SJCRH30 (cell line): ENCODE results near the gene HAS3. TPM values are rescaled to one million over a fixed set of nuclear protein-coding genes. Genes with fewer than 3 reads are reported as not detected.
"Not testable (repeated sequence)": the region's sequence is repeated elsewhere in the genome, so short reads cannot be mapped to it uniquely, and the experiment has no call there.

ENCODE experiments used
- DNase-seq, 2 experiments: peaks; one replicate each; pipeline ENCODE4 v3.0.0-alpha.2; 2015 to 2020
- H3K27ac ChIP-seq: fragments of 250-450 bp; sonication (Bioruptor Pico); 2 replicates; pipeline ENCODE4 v1.5.1; 2020; ENCODE audit warnings: mild to moderate bottlenecking, moderate library complexity
- H3K27me3 ChIP-seq: fragments of 250-450 bp; sonication (Bioruptor Pico); 2 replicates; pipeline ENCODE4 v1.5.1; 2020; ENCODE audit warnings: mild to moderate bottlenecking, moderate library complexity
- H3K36me3 ChIP-seq: fragments of 250-450 bp; sonication (Bioruptor Pico); 2 replicates; pipeline ENCODE4 v1.5.1; 2020; ENCODE audit warnings: mild to moderate bottlenecking, moderate library complexity
- H3K4me1 ChIP-seq: fragments of 250-450 bp; sonication (Bioruptor Pico); 2 replicates; pipeline ENCODE4 v1.5.1; 2020; ENCODE audit warnings: mild to moderate bottlenecking, moderate library complexity
- H3K4me3 ChIP-seq: fragments of 250-450 bp; sonication (Bioruptor Pico); 2 replicates; pipeline ENCODE4 v1.5.1; 2020; ENCODE audit warnings: mild to moderate bottlenecking, moderate library complexity
- H3K9me3 ChIP-seq: fragments of 250-450 bp; sonication (Bioruptor Pico); replicated peaks from 2 replicates; pipeline ENCODE4 v1.5.1; 2020; ENCODE audit warnings: mild to moderate bottlenecking, moderate library complexity
- total RNA-seq: library from RNA; depleted of rRNA; stranded (reverse); fragments of >200 nt; shearing (Covaris generic); gene quantifications from 2 replicates; pipeline ENCODE4 v1.2.3, GENCODE V29; 2014

The HAS3 gene
- total RNA-seq, 1 experiment from 2014 or later = 0.08 TPM

- no peak for DNase-seq
- Histone ChIP-seq H3K4me3 (no peak overlapping the region), H3K9me3 (no peaks in the 10 kb centered on the region), H3K27ac (no peak overlapping the region), H3K36me3 (peaks cover 20% of the 10 kb centered on the region), H3K4me1 (no peaks in the 10 kb centered on the region), H3K27me3 (no peaks in the 10 kb centered on the region)
Observed at GRCh38 chr16:69119536-69119935, 14.1 kb downstream of the HAS3 start.

GRCh38 chr16:69120096-69120664, 14.7 kb downstream of the HAS3 start:
- Histone ChIP-seq H3K36me3 (peaks cover 20% of the 10 kb centered on the region), H3K9me3 (no peaks in the 10 kb centered on the region), H3K4me3 (no peak overlapping the region), H3K4me1 (no peaks in the 10 kb centered on the region), H3K27ac (no peak overlapping the region), H3K27me3 (no peaks in the 10 kb centered on the region)
- DNase-seq = no peak

DNA sequence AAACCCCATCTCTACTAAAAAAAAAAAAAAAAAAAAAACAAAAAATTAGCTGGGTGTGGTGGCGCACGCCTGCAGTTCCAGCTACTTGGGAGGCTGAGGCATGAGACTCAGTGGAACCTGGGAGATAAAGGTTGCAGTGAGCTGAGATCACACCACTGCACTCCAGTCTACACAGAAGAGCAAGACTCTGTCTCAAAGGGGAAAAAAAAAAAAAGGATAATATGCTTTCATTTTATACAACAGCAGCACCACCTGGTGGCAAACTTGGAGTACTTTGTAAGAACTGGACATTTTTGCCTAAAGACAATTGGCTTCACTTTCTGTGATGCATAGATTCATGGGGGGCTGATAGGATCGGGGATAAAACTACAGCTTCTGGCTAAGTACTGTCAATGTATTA, 18.5 kb downstream of the HAS3 start:
- Histone ChIP-seq H3K27ac (no peak overlapping the region), H3K4me3 (no peak overlapping the region), H3K4me1 (no peaks in the 10 kb centered on the region), H3K27me3 (no peaks in the 10 kb centered on the region), H3K36me3 (peaks cover 20% of the 10 kb centered on the region), H3K9me3 (no peaks in the 10 kb centered on the region)
- peak; percentile 54 to 76 for DNase-seq

DNA sequence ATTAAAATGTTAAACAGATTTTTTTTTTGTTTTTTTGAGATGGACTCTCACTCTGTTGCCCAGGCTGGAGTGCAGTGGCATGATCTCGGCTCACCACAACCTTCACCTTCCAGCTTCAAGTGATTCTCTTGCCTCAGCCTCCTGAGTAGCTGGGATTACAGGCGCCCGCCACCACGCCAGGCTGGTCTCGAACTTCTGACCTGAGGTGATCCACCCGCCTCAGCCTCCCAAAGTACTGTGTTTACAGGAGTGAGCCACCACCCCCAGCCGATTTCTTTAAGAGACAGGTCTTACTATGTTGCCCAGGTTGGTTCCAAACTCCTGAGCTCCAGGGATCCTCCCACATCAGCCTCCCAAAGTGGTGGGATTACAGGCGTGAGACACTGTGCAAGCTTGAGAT, 19.0 kb downstream of the HAS3 start:
- not testable (repeated sequence) for H3K27ac ChIP-seq, H3K27me3 ChIP-seq, H3K4me3 ChIP-seq, DNase-seq, H3K9me3 ChIP-seq, H3K4me1 ChIP-seq
- peaks cover 18% of the 10 kb centered on the region for H3K36me3 ChIP-seq

DNA sequence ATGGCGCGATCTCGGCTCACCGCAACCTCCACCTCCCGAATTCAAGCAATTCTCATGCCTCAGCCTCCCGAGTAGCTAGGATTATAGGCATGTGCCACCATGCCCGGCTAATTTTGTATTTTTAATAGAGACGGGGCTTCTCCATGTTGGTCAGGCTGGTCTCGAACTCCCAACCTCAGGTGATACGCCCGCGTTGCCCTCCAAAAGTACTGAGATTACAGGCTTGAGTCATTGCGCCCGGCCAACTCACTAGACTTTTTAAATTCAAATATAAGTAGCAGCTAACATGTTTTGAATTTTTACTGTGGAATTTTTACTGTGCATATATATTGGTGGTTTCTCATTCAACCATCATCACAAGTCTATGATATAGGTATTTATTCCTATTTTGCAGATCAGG, 19.5 kb downstream of the HAS3 start:
- H3K4me3 ChIP-seq, H3K4me1 ChIP-seq, H3K27me3 ChIP-seq, H3K9me3 ChIP-seq, H3K27ac ChIP-seq, DNase-seq: not testable (repeated sequence)
- peaks cover 14% of the 10 kb centered on the region for H3K36me3 ChIP-seq

DNA sequence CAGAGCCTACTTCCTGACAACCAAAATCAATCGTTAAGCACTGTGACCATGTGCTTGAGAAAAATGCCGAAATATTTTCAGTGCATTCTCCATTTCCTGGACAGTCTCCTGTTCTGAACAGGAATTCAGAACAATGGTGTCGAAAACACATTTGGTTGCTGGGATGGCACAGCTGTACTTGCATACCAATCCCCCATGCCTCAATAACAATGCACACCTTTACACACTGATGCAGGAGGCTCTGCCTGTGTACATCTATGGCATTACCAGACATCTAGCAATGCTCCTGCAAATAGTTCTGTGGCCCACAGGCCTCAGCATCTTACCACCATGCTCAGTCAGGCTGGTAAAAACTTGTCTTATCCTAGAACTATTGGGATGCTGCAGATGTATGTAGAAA, 20.8 kb downstream of the HAS3 start:
- peaks cover 6% of the 10 kb centered on the region for H3K36me3 ChIP-seq

DNA sequence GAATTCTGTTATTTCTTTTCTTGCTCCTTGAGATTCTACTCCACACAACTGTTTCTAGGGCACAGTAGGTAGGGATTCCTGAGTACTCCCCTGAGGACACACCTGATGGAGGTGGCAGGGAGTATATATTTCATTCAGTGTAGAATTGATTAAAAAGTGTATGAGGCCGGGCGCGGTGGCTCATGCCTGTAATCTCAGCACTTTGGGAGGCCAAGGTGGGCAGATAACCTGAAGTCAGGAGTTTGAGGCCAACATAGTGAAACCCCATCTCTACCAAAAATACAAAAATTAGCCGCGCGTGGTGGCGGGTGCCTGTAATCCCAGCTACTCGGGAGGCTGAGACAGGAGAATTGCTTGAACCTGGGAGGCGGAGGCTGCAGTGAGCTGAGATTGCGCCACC, 21.3 kb downstream of the HAS3 start:
- not testable (repeated sequence) for H3K4me3 ChIP-seq, DNase-seq, H3K27ac ChIP-seq, H3K36me3 ChIP-seq, H3K9me3 ChIP-seq, H3K27me3 ChIP-seq, H3K4me1 ChIP-seq

More for the DNA sequence above, 20.8 kb downstream of the HAS3 start:
- Histone ChIP-seq H3K4me1 (no peaks in the 10 kb centered on the region), H3K27ac (no peak overlapping the region), H3K9me3 (no peaks in the 10 kb centered on the region), H3K27me3 (no peaks in the 10 kb centered on the region), H3K4me3 (no peak overlapping the region)
- no peak for DNase-seq

GRCh38 chr16:69127966-69128510, 22.6 kb downstream of the HAS3 start:
- Histone ChIP-seq H3K9me3 (no peaks in the 10 kb centered on the region), H3K36me3 (peaks cover 4% of the 10 kb centered on the region; the same call in 1 of the 2 replicates)

GRCh38 chr16:69130461-69130860, 25.0 kb downstream of the HAS3 start:
- Histone ChIP-seq H3K27ac (no peak overlapping the region), H3K4me1 (no peaks in the 10 kb centered on the region), H3K36me3 (peaks cover 4% of the 10 kb centered on the region; the same call in 1 of the 2 replicates), H3K27me3 (no peaks in the 10 kb centered on the region), H3K4me3 (no peak overlapping the region), H3K9me3 (no peaks in the 10 kb centered on the region)
- no peak for DNase-seq

More at GRCh38 chr16:69127966-69128510, 22.6 kb downstream of the HAS3 start:
- Histone ChIP-seq H3K27me3 (no peaks in the 10 kb centered on the region), H3K4me1 (no peaks in the 10 kb centered on the region), H3K27ac (no peak overlapping the region), H3K4me3 (no peak overlapping the region)
- no peak for DNase-seq

GRCh38 chr16:69131167-69131838, 25.9 kb downstream of the HAS3 start:
- H3K36me3 ChIP-seq = peaks cover 4% of the 10 kb centered on the region; the same call in 1 of the 2 replicates
- peak overlapping the region; percentile 83 for H3K27ac ChIP-seq
- H3K27me3 ChIP-seq = no peaks in the 10 kb centered on the region
- peak; percentile 14 to 27 for DNase-seq
- no peaks in the 10 kb centered on the region for H3K9me3 ChIP-seq
- peak overlapping the region; percentile 83 for H3K4me3 ChIP-seq
- H3K4me1 ChIP-seq = no peaks in the 10 kb centered on the region

DNA sequence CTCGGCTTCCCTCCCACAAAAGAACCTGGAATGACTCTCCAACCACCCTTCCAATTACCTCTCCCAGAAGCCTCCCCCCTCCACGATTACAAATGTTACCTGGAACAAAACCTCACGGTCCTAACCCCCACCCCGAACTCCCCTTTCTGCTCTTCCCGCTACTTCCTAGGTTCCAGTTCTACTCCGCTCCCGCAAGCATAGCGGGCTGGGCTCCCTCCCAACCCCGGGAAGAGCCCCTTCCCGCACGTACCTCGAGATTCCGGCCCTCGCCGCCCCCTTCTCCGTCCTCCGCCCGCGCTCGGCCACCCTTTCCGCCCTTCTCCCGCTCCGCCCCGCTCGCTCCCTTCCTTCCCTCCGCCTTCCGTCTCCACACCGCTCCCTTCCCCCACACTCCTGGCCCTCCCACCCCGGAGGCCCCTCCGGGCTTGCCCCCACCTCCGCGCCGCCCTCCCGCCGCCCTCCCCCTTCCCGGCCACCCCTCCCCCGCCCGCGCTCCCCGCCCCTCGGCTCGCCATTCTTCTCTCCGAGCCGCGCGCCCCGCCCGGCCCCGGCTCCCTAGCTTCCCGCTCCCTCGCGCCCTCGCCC, 26.5 kb downstream of the HAS3 start:
- peak; percentile 77 to 81 for DNase-seq
- Histone ChIP-seq H3K36me3 (peaks cover 4% of the 10 kb centered on the region; the same call in 1 of the 2 replicates), H3K27ac (peak overlapping the region; percentile 83), H3K4me1 (no peaks in the 10 kb centered on the region), H3K27me3 (no peaks in the 10 kb centered on the region), H3K4me3 (peak overlapping the region; percentile 83), H3K9me3 (no peaks in the 10 kb centered on the region)

GRCh38 chr16:69132424-69133252, 27.2 kb downstream of the HAS3 start, which contains the start of the genes CHTF8 and UTP4:
TSS of gene CHTF8 (minus strand) at chr16:69132588. CDS start at chr16:69121458, 11,130 bp downstream.
TSS of gene UTP4 (plus strand) at chr16:69132649. CDS start at chr16:69133460, 811 bp downstream.
- peaks cover 9% of the 10 kb centered on the region for H3K36me3 ChIP-seq
- peak within 1 kb of the TSS; percentile 83 for H3K27ac ChIP-seq
- H3K4me3 ChIP-seq = peak within 1 kb of the TSS; percentile 83
- no peaks in the 10 kb centered on the region for H3K27me3 ChIP-seq
- no peaks in the 10 kb centered on the region for H3K9me3 ChIP-seq
- peak; percentile 76 to 79 for DNase-seq
- no peaks in the 10 kb centered on the region for H3K4me1 ChIP-seq

DNA sequence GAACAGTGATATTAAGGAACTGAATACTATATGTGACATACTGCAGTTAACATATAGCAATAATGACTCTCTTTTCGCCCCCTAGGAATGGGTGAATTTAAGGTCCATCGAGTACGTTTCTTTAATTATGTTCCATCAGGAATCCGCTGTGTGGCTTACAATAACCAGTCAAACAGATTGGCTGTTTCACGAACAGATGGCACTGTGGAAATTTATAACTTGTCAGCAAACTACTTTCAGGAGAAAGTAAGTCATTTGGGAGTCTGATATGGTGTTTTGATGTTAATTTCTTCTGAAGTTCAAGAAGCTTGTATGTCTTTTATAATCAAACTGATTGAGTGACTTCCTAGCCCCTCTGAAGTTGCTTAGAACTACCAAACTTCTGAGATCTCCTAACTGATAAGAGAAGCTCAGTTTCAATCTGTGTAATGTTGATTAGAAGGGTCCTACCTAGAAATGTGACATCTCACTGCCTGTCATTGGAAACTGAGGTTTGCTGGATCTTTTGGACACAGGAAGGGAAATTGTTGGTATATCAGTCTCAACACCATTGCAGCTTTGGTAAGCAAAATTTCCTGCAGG, 28.0 kb downstream of the HAS3 start:
- Histone ChIP-seq H3K27ac (no peak overlapping the region; the same call in 1 of the 2 replicates), H3K27me3 (no peaks in the 10 kb centered on the region), H3K36me3 (peaks cover 10% of the 10 kb centered on the region), H3K9me3 (no peaks in the 10 kb centered on the region), H3K4me3 (peak overlapping the region; percentile 83), H3K4me1 (no peaks in the 10 kb centered on the region)
- no peak for DNase-seq

GRCh38 chr16:69138608-69139007, 33.2 kb downstream of the HAS3 start:
- no peak for DNase-seq
- Histone ChIP-seq H3K4me1 (no peaks in the 10 kb centered on the region), H3K9me3 (no peaks in the 10 kb centered on the region), H3K27me3 (no peaks in the 10 kb centered on the region), H3K4me3 (no peak overlapping the region), H3K27ac (no peak overlapping the region), H3K36me3 (peaks cover 25% of the 10 kb centered on the region)
